ENCODE results near the gene BOD1.

BOD1 gene

DNA sequence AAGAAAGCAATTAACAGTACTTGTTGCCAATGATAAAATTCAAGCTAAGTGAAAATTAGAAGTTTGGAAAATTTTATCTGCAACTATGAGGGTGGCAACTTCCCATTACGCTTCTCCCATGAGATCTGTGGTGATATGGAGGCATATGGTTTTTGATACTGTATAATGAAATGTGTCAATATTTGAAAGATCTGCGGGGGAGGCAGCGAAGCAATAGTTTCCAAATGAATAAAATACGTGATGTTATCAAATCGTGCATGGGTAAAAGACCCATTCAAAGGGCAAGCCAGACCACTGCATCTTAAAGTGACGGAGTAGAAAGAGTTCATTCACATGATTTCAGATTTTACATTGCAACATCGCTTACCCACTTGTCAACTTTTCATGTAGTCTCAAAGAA, 20.9 kb upstream of the BOD1 start:
- no peaks in the 10 kb centered on the region for H3K36me3 ChIP-seq (ENCODE audit: control insufficient read depth, insufficient read depth, low read length, severe bottlenecking)
- no peak for DNase-seq (ENCODE audit: low read depth)
- no peaks in the 10 kb centered on the region for H3K4me1 ChIP-seq (ENCODE audit: control insufficient read depth, insufficient read depth, low read length)
- H3K9ac ChIP-seq (ENCODE audit: low read length), result no peak overlapping the region
- no peaks in the 10 kb centered on the region for H3K9me3 ChIP-seq (ENCODE audit: control insufficient read depth, low read length)
- H3K27me3 ChIP-seq (replicated peaks; ENCODE audit: control insufficient read depth, insufficient read depth, low read length), result peaks cover 16% of the 10 kb centered on the region
- no peak overlapping the region for H3K4me3 ChIP-seq (ENCODE audit: low read length)

DNA sequence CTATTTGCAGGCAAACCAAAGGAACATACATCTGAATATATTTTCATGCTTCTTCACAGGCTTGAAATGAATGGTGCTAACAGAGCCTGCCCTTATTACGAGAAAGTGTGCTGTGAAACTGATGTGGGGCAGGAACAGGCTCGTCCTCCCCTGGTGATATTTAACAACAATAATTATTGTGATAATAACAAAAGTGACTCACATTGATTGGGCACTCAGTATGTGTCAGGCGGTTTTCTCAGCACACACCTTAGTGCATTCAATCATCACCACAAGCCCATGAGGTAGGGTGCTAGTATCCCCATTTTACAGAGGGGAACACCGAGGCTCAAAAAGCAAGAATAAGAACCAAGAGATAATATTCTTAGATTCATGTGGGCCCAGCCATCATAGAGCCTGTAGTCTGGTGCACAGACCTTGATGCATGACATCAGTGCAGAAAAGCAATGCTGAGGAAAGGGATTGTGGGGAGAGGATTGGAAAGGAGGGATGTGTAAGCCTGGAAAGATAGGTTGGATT, 18.1 kb upstream of the BOD1 start:
- no peak for DNase-seq (ENCODE audit: low read depth)
- no peaks in the 10 kb centered on the region for H3K36me3 ChIP-seq (ENCODE audit: control insufficient read depth, insufficient read depth, low read length, severe bottlenecking)

GRCh38 chr5:173633304-173633703, 16.9 kb upstream of the BOD1 start:
- Histone ChIP-seq H3K27me3 (replicated peaks; ENCODE audit: control insufficient read depth, insufficient read depth, low read length) (peaks cover 2% of the 10 kb centered on the region), H3K9ac (ENCODE audit: low read length) (no peak overlapping the region), H3K4me1 (ENCODE audit: control insufficient read depth, insufficient read depth, low read length) (peaks cover 1% of the 10 kb centered on the region), H3K9me3 (ENCODE audit: control insufficient read depth, low read length) (no peaks in the 10 kb centered on the region), H3K36me3 (ENCODE audit: control insufficient read depth, insufficient read depth, low read length, severe bottlenecking) (no peaks in the 10 kb centered on the region), H3K4me3 (ENCODE audit: low read length) (no peak overlapping the region)
- no peak for DNase-seq (ENCODE audit: low read depth)

More for the DNA sequence above, 18.1 kb upstream of the BOD1 start:
- Histone ChIP-seq H3K27me3 (replicated peaks; ENCODE audit: control insufficient read depth, insufficient read depth, low read length) (peaks cover 2% of the 10 kb centered on the region), H3K4me3 (ENCODE audit: low read length) (no peak overlapping the region), H3K9me3 (ENCODE audit: control insufficient read depth, low read length) (no peaks in the 10 kb centered on the region), H3K9ac (ENCODE audit: low read length) (no peak overlapping the region), H3K4me1 (ENCODE audit: control insufficient read depth, insufficient read depth, low read length) (no peaks in the 10 kb centered on the region)

DNA sequence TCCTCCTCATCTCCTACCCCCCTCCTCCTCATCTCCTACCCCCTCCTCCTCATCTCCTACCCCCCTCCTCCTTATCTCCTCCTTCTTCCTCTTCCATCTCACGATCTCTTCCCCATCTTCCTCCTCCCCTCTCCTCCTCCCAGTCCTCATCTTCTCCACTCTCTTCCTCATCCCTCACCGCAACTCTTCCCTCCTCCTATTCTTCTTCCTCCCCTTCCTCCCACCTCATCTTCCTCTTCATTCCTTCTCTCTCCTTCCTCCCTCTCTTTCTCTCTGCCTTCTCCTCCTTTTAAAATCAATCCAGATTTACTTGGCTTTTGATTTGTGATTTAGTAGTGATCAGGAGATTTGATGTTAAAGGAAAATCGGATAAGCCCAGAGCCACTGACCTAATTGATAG, 15.0 kb upstream of the BOD1 start:
- no peak for DNase-seq (ENCODE audit: low read depth)
- Histone ChIP-seq H3K36me3 (ENCODE audit: control insufficient read depth, insufficient read depth, low read length, severe bottlenecking) (no peaks in the 10 kb centered on the region), H3K9me3 (ENCODE audit: control insufficient read depth, low read length) (no peaks in the 10 kb centered on the region), H3K4me3 (ENCODE audit: low read length) (no peak overlapping the region), H3K9ac (ENCODE audit: low read length) (no peak overlapping the region), H3K27me3 (replicated peaks; ENCODE audit: control insufficient read depth, insufficient read depth, low read length) (peaks cover 2% of the 10 kb centered on the region), H3K4me1 (ENCODE audit: control insufficient read depth, insufficient read depth, low read length) (peaks cover 9% of the 10 kb centered on the region)

DNA sequence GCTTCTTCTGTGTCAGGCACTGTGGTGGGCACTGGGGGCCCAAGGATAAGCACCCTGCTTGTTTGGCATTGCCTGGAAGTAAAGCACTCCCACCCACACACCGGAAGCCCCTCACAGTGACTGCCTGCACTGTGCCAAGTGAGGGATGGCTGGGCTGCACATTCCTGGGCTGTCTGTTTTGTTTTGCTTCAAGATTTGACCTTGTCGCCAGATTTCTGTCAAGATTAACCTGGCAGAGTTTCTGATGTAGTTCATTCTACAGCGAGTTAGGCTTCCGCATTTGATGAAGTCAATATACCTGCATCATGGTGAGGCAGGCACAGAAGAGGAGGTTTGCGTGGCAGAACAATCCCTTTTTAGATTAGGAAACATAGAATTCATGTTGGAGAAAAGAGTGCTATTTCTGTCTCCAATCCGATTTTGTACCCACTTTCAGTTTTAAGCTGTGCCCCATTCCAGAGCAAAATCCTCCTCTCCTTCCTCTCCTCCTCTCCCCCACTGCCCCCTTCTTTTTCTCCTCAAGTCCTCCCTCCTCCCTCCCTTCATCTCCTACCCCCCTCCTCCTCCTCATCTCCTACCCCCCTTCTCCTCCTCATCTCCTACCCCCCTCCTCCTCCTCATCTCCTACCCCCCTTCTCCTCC, 14.4 kb upstream of the BOD1 start:
- H3K36me3 ChIP-seq (ENCODE audit: control insufficient read depth, insufficient read depth, low read length, severe bottlenecking), result no peaks in the 10 kb centered on the region
- H3K9me3 ChIP-seq (ENCODE audit: control insufficient read depth, low read length), result no peaks in the 10 kb centered on the region
- DNase-seq (ENCODE audit: low read depth), result no peak
- H3K4me1 ChIP-seq (ENCODE audit: control insufficient read depth, insufficient read depth, low read length), result peaks cover 9% of the 10 kb centered on the region
- H3K4me3 ChIP-seq (ENCODE audit: low read length), result no peak overlapping the region
- H3K9ac ChIP-seq (ENCODE audit: low read length), result no peak overlapping the region
- peaks cover 2% of the 10 kb centered on the region for H3K27me3 ChIP-seq (replicated peaks; ENCODE audit: control insufficient read depth, insufficient read depth, low read length)

- Histone ChIP-seq H3K27me3 (replicated peaks; ENCODE audit: control insufficient read depth, insufficient read depth, low read length) (peaks cover 2% of the 10 kb centered on the region), H3K4me1 (ENCODE audit: control insufficient read depth, insufficient read depth, low read length) (peaks cover 14% of the 10 kb centered on the region), H3K9me3 (ENCODE audit: control insufficient read depth, low read length) (no peaks in the 10 kb centered on the region), H3K9ac (ENCODE audit: low read length) (no peak overlapping the region), H3K4me3 (ENCODE audit: low read length) (no peak overlapping the region), H3K36me3 (ENCODE audit: control insufficient read depth, insufficient read depth, low read length, severe bottlenecking) (no peaks in the 10 kb centered on the region)
- DNase-seq (ENCODE audit: low read depth), result no peak
Measured at GRCh38 chr5:173629628-173630027, 13.2 kb upstream of the BOD1 start.

GRCh38 chr5:173628501-173628900, 12.1 kb upstream of the BOD1 start:
- H3K36me3 ChIP-seq (ENCODE audit: control insufficient read depth, insufficient read depth, low read length, severe bottlenecking), result no peaks in the 10 kb centered on the region
- peaks cover 14% of the 10 kb centered on the region for H3K4me1 ChIP-seq (ENCODE audit: control insufficient read depth, insufficient read depth, low read length)
- no peaks in the 10 kb centered on the region for H3K9me3 ChIP-seq (ENCODE audit: control insufficient read depth, low read length)
- DNase-seq (ENCODE audit: low read depth), result no peak
- peaks cover 2% of the 10 kb centered on the region for H3K27me3 ChIP-seq (replicated peaks; ENCODE audit: control insufficient read depth, insufficient read depth, low read length)
- no peak overlapping the region for H3K4me3 ChIP-seq (ENCODE audit: low read length)
- no peak overlapping the region for H3K9ac ChIP-seq (ENCODE audit: low read length)

- Histone ChIP-seq H3K4me1 (ENCODE audit: control insufficient read depth, insufficient read depth, low read length) (peaks cover 14% of the 10 kb centered on the region), H3K9ac (ENCODE audit: low read length) (no peak overlapping the region), H3K36me3 (ENCODE audit: control insufficient read depth, insufficient read depth, low read length, severe bottlenecking) (no peaks in the 10 kb centered on the region), H3K9me3 (ENCODE audit: control insufficient read depth, low read length) (no peaks in the 10 kb centered on the region), H3K27me3 (replicated peaks; ENCODE audit: control insufficient read depth, insufficient read depth, low read length) (peaks cover 2% of the 10 kb centered on the region), H3K4me3 (ENCODE audit: low read length) (no peak overlapping the region)
- no peak for DNase-seq (ENCODE audit: low read depth)
Measured at GRCh38 chr5:173627860-173628392, 11.5 kb upstream of the BOD1 start.

DNA sequence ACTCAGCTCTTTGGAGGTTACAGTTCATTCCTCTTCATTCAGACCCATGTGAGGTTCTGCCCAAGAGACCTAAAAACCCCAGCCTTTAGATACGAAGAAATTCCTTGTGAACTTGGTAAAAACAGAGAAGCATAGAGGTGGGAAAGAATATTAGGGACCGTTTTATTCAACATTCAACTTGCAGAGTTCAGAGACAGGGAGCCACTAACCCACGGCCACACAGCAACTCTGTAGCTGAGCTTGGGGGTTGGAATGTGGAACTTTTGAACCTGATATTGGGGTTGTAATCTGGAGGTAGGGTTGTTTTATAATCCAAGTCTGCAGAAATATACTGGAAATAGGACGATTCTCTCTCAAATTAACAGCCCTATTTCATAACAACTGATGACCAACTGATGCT, 10.8 kb upstream of the BOD1 start:
- no peak for DNase-seq (ENCODE audit: low read depth)
- H3K36me3 ChIP-seq (ENCODE audit: control insufficient read depth, insufficient read depth, low read length, severe bottlenecking), result no peaks in the 10 kb centered on the region
- H3K4me1 ChIP-seq (ENCODE audit: control insufficient read depth, insufficient read depth, low read length), result peaks cover 14% of the 10 kb centered on the region
- H3K27me3 ChIP-seq (replicated peaks; ENCODE audit: control insufficient read depth, insufficient read depth, low read length), result no peaks in the 10 kb centered on the region
- no peaks in the 10 kb centered on the region for H3K9me3 ChIP-seq (ENCODE audit: control insufficient read depth, low read length)
- no peak overlapping the region for H3K9ac ChIP-seq (ENCODE audit: low read length)
- no peak overlapping the region for H3K4me3 ChIP-seq (ENCODE audit: low read length)

- Histone ChIP-seq H3K9me3 (ENCODE audit: control insufficient read depth, low read length) (no peaks in the 10 kb centered on the region), H3K36me3 (ENCODE audit: control insufficient read depth, insufficient read depth, low read length, severe bottlenecking) (no peaks in the 10 kb centered on the region), H3K4me1 (ENCODE audit: control insufficient read depth, insufficient read depth, low read length) (peaks cover 14% of the 10 kb centered on the region), H3K9ac (ENCODE audit: low read length) (no peak overlapping the region), H3K27me3 (replicated peaks; ENCODE audit: control insufficient read depth, insufficient read depth, low read length) (no peaks in the 10 kb centered on the region), H3K4me3 (ENCODE audit: low read length) (no peak overlapping the region)
- no peak for DNase-seq (ENCODE audit: low read depth)
Measured at GRCh38 chr5:173626505-173626820, 10.0 kb upstream of the BOD1 start.

DNA sequence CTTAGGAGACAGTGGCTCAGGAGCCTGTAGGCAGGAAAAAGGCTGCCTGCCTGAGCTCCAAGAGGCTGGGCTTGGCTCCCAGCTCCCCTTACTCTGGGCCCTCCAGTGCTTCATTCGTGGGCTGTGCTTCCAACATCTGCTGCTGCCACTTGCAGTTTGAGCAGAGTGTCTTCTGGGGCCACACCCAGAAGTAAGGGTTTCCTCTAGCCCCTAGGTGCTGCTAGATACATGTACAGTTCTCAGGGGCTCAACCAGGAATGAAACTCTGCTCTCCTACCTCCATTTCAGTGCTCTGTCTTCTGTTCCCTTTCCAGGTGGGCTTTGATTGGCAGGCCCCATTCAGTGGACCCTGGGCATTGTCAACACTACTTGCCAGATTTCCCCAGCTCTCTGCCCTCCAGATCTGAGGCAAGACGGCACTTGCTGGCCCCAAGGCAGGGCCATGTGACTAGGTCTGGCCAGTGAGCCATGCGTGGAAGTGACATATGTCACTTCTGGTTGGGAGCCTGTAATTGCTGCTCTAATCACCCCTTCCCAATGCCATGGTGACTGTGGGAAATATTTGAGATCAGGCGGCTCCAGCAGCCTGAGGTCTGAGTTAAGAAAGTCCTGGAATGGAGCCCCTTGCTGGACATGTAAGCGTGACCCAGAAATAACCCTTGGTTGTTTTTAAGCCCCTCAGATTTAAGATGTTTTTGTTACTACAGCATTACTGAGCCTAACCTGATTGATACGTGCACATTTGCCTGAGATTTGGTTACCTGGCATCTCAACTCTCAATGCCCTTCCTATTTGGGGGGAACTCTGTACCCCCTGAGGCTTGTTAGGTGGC, 9.4 kb upstream of the BOD1 start:
- Histone ChIP-seq H3K9ac (ENCODE audit: low read length) (no peak overlapping the region), H3K4me3 (ENCODE audit: low read length) (no peak overlapping the region), H3K36me3 (ENCODE audit: control insufficient read depth, insufficient read depth, low read length, severe bottlenecking) (no peaks in the 10 kb centered on the region), H3K9me3 (ENCODE audit: control insufficient read depth, low read length) (no peaks in the 10 kb centered on the region), H3K27me3 (replicated peaks; ENCODE audit: control insufficient read depth, insufficient read depth, low read length) (no peaks in the 10 kb centered on the region), H3K4me1 (ENCODE audit: control insufficient read depth, insufficient read depth, low read length) (peaks cover 14% of the 10 kb centered on the region)
- peak; percentile 56 for DNase-seq (ENCODE audit: low read depth)
